NK-92 treated with Interleukin-12 subunit alpha and Interleukin-12 subunit beta, amount 100 ng/mL, for 24 hours (cell line): ENCODE measurements around the gene MARCHF7.

Experiments used
- DNase-seq: peaks from one replicate; lab custom pipeline; 2025; lab: John Stamatoyannopoulos, UW

The MARCHF7 gene

DNA sequence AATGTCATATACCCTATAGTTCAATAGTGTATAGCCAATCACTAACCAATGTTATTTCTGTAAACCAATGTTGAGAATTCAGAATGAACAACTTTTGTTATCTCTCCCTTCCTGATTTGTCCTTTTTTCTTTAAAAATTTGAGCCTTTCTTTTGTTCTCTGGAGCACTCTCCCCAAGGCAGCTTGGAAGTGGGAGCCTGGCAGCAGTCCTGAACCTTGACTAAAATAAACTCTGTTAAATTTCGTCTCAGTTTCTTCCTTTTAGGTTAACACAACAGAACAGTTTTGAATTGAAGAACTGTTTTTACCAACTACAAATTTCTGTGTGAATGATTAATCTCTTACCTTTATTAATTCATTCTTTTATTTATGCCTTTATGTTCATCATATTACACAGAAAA, 49.8 kb downstream of the MARCHF7 start:
- DNase-seq: no peak
